ENCODE data around the gene HCRTR1. TPM values are rescaled to one million over a fixed set of nuclear protein-coding genes. Genes with fewer than 3 reads are reported as not detected.

Gene HCRTR1
- total and polyA plus RNA-seq, 2 of the 8 experiments (the other 6 are each of a cell fraction or from before 2014, with no cell fraction given) = 0.35 to 0.39 TPM

- TF ChIP-seq USF2 (IDR thresholded peaks at IDR 0.05; ENCODE audit: low read length) (no peak), SP2 (IDR thresholded peaks at IDR 0.05; ENCODE audit: low read length) (no peak), GABPA (IDR thresholded peaks at IDR 0.05; ENCODE audit: borderline replicate concordance, insufficient read depth, low read length) (no peak), TAF7 (optimal IDR thresholded peaks at IDR 0.05; ENCODE audit: borderline replicate concordance, low read depth, low read length) (no peak), CHD2 (IDR thresholded peaks at IDR 0.05; ENCODE audit: low read length) (no peak), E2F6 (IDR thresholded peaks at IDR 0.05) (no peak), CBX5 (IDR thresholded peaks at IDR 0.05; ENCODE audit: low read depth, low read length) (no peak), TEAD4 (IDR thresholded peaks at IDR 0.05; ENCODE audit: low read depth, low read length) (no peak), NRF1 (IDR thresholded peaks at IDR 0.05; ENCODE audit: low read depth, low read length) (no peak)
Measured at GRCh38 chr1:31581821-31582810, 35.4 kb upstream of the HCRTR1 start (continued).
